ENCODE results near the gene CYP2D6.
A peak's percentile ranks its signal among the peaks of the same experiment; 100 is the strongest.

The CYP2D6 gene

GRCh38 chr22:42079319-42080251, 51.0 kb downstream of the CYP2D6 start, which contains the start of gene SMDT1:
SMDT1 (plus strand) TSS chr22:42079700; CDS start chr22:42079769, 69 bp downstream.
- H3K36me3 ChIP-seq, result peaks cover 7% of the 10 kb centered on the region

GRCh38 chr22:42078469-42079318, 51.9 kb downstream of the CYP2D6 start:
- Histone ChIP-seq H3K27me3 (no peaks in the 10 kb centered on the region), H3K27ac (peak overlapping the region; percentile 93), H3K36me3 (peaks cover 7% of the 10 kb centered on the region), H3K4me1 (ENCODE audit: control insufficient read depth in 1 of 2, insufficient read depth in 1 of 2, low read depth in 1 of 2, low read length in 1 of 2) (peaks cover 35 to 37% of the 10 kb centered on the region in 2 experiments), H3K4me3 (ENCODE audit: low read depth in 1 of 2, low read length in 1 of 2) (peak overlapping the region; percentile 81 to 97), H3K9me3 (no peaks in the 10 kb centered on the region)
- no peak for TF ChIP-seq CTCF (IDR thresholded peaks at IDR 0.05)

More at GRCh38 chr22:42079319-42080251, 51.0 kb downstream of the CYP2D6 start, which contains the start of gene SMDT1:
- TF ChIP-seq CTCF (IDR thresholded peaks at IDR 0.05), result peak; percentile 58
- Histone ChIP-seq H3K27me3 (no peaks in the 10 kb centered on the region), H3K4me1 (ENCODE audit: control insufficient read depth in 1 of 2, insufficient read depth in 1 of 2, low read depth in 1 of 2, low read length in 1 of 2) (peaks cover 27 to 28% of the 10 kb centered on the region in 2 experiments), H3K27ac (peak within 1 kb of the TSS; percentile 93), H3K9me3 (no peaks in the 10 kb centered on the region), H3K4me3 (ENCODE audit: low read depth in 1 of 2, low read length in 1 of 2) (peak within 1 kb of the TSS; percentile 81 to 97)

- no peaks in the 10 kb centered on the region for H3K9me3 ChIP-seq
- no peak for TF ChIP-seq CTCF (IDR thresholded peaks at IDR 0.05)
- peak overlapping the region; percentile 93 for H3K27ac ChIP-seq
- peaks cover 7% of the 10 kb centered on the region for H3K36me3 ChIP-seq
- no peaks in the 10 kb centered on the region for H3K27me3 ChIP-seq
- H3K4me1 ChIP-seq (ENCODE audit: control insufficient read depth in 1 of 2, insufficient read depth in 1 of 2, low read depth in 1 of 2, low read length in 1 of 2), result peaks cover 35 to 39% of the 10 kb centered on the region in 2 experiments
- H3K4me3 ChIP-seq (ENCODE audit: low read depth in 1 of 2, low read length in 1 of 2), result no peak overlapping the region
Observed at GRCh38 chr22:42077486-42078125, 53.0 kb downstream of the CYP2D6 start.

GRCh38 chr22:42076764-42077485, 53.7 kb downstream of the CYP2D6 start:
- H3K27ac ChIP-seq, result no peak overlapping the region
- no peak overlapping the region for H3K4me3 ChIP-seq (ENCODE audit: low read depth in 1 of 2, low read length in 1 of 2)
- peaks cover 35 to 39% of the 10 kb centered on the region in 2 experiments for H3K4me1 ChIP-seq (ENCODE audit: control insufficient read depth in 1 of 2, insufficient read depth in 1 of 2, low read depth in 1 of 2, low read length in 1 of 2)
- H3K27me3 ChIP-seq, result no peaks in the 10 kb centered on the region
- TF ChIP-seq CTCF (IDR thresholded peaks at IDR 0.05), result no peak
- peaks cover 2% of the 10 kb centered on the region for H3K36me3 ChIP-seq
- no peaks in the 10 kb centered on the region for H3K9me3 ChIP-seq
